ENCODE data around the gene CROCC2. TPM values are rescaled to one million over a fixed set of nuclear protein-coding genes. Genes with fewer than 3 reads are reported as not detected.

CROCC2 gene
- polyA plus RNA-seq, 1 experiment = not detected

- Histone ChIP-seq H3K36me3 (ENCODE audit: control insufficient read depth, insufficient read depth, low read length) (peaks cover 3% of the 10 kb centered on the region; the same call in 1 of the 2 replicates), H3K27me3 (ENCODE audit: control insufficient read depth, insufficient read depth, low read length) (no peaks in the 10 kb centered on the region), H3K4me3 (ENCODE audit: low read depth, low read length) (peak overlapping the region; percentile 60; the same call in 1 of the 2 replicates)
- POLR2A ChIA-PET = no interaction called here
- TF ChIP-seq CTCF (IDR thresholded peaks at IDR 0.05; ENCODE audit: insufficient read depth, low read depth, low read length) = no peak
- CTCF ChIA-PET = interaction anchor here (0.9 to 1.6 kb wide), 2 partner anchors 85 to 87 kb away, joined by 4 to 6 read pairs; no protein-coding TSS in a partner anchor
- DNase-seq (ENCODE audit: low read depth) = no peak
Measured at GRCh38 chr2:240999873-241000541, 93.9 kb downstream of the CROCC2 start.

- H3K36me3 ChIP-seq (ENCODE audit: control insufficient read depth, insufficient read depth, low read length) = peaks cover 3% of the 10 kb centered on the region; the same call in 1 of the 2 replicates
- no peak for DNase-seq (ENCODE audit: low read depth)
- no peak overlapping the region for H3K4me3 ChIP-seq (ENCODE audit: low read depth, low read length)
- ChIA-PET CTCF (interaction anchor here (1.5 kb wide), 1 partner anchor 78 kb away, joined by 3 read pairs; no protein-coding TSS in a partner anchor), POLR2A (no interaction called here)
- no peak for TF ChIP-seq CTCF (IDR thresholded peaks at IDR 0.05; ENCODE audit: insufficient read depth, low read depth, low read length)
- H3K27me3 ChIP-seq (ENCODE audit: control insufficient read depth, insufficient read depth, low read length) = no peaks in the 10 kb centered on the region
Measured at GRCh38 chr2:241000831-241001321, 94.7 kb downstream of the CROCC2 start.

- Histone ChIP-seq H3K4me3 (ENCODE audit: low read depth, low read length) (no peak overlapping the region), H3K36me3 (ENCODE audit: control insufficient read depth, insufficient read depth, low read length) (peaks cover 3% of the 10 kb centered on the region; the same call in 1 of the 2 replicates), H3K27me3 (ENCODE audit: control insufficient read depth, insufficient read depth, low read length) (no peaks in the 10 kb centered on the region)
- no peak for DNase-seq (ENCODE audit: low read depth)
- POLR2A ChIA-PET = no interaction called here
- TF ChIP-seq CTCF (IDR thresholded peaks at IDR 0.05; ENCODE audit: insufficient read depth, low read depth, low read length) = no peak
- CTCF ChIA-PET = interaction anchor here (1.1 to 1.5 kb wide), 3 partner anchors 11 to 87 kb away, joined by 3 to 4 read pairs (median 3); no protein-coding TSS in a partner anchor
Measured at GRCh38 chr2:241001413-241002274, 95.5 kb downstream of the CROCC2 start.

- ChIA-PET POLR2A (no interaction called here), CTCF (interaction anchor here (1.1 to 1.5 kb wide), 3 partner anchors 11 to 88 kb away, joined by 3 to 4 read pairs (median 3); no protein-coding TSS in a partner anchor)
- no peaks in the 10 kb centered on the region for H3K27me3 ChIP-seq (ENCODE audit: control insufficient read depth, insufficient read depth, low read length)
- H3K36me3 ChIP-seq (ENCODE audit: control insufficient read depth, insufficient read depth, low read length) = peaks cover 3% of the 10 kb centered on the region; the same call in 1 of the 2 replicates
- no peak overlapping the region for H3K4me3 ChIP-seq (ENCODE audit: low read depth, low read length)
- no peak for TF ChIP-seq CTCF (IDR thresholded peaks at IDR 0.05; ENCODE audit: insufficient read depth, low read depth, low read length)
- no peak for DNase-seq (ENCODE audit: low read depth)
Measured at GRCh38 chr2:241002275-241003046, 96.3 kb downstream of the CROCC2 start.
